ENCODE results near the gene INMT. TPM values are rescaled to one million over a fixed set of nuclear protein-coding genes. Genes with fewer than 3 reads are reported as not detected.
A peak's percentile ranks its signal among the peaks of the same experiment; 100 is the strongest.

The INMT gene
- total and polyA plus RNA-seq, 2 of the 8 experiments (the other 6 are each of a cell fraction or from before 2014, with no cell fraction given) = 0.60 to 0.94 TPM

GRCh38 chr7:30722671-30723070, 29.3 kb upstream of the INMT start:
- no peak overlapping the region for H2AK5ac ChIP-seq (ENCODE audit: low read depth, low read length)
- CTCF ChIA-PET (ENCODE audit: partially characterized antibody) = interaction anchor here (1.0 to 2.6 kb wide), 4 partner anchors 11 to 69 kb away, joined by 3 to 16 read pairs (median 4); no protein-coding TSS in a partner anchor
- TF ChIP-seq CHD1 (IDR thresholded peaks at IDR 0.05; ENCODE audit: low read depth, low read length) (no peak), ATF2 (IDR thresholded peaks at IDR 0.05; ENCODE audit: low read length) (no peak), CBX5 (IDR thresholded peaks at IDR 0.05; ENCODE audit: low read depth, low read length) (no peak), ATF3 (IDR thresholded peaks at IDR 0.05; ENCODE audit: insufficient read depth, low read depth, low read length) (no peak), SUZ12 (IDR thresholded peaks at IDR 0.05; ENCODE audit: low read length) (no peak), RBBP5 (IDR thresholded peaks at IDR 0.05; ENCODE audit: borderline replicate concordance, low read depth, low read length) (no peak), SIN3A (conservative IDR thresholded peaks at IDR 0.05 in 1 of 2, IDR thresholded peaks at IDR 0.05 in 1 of 2; ENCODE audit: low read depth in 1 of 2, low read length in 2 of 2) (no peak), BACH1 (IDR thresholded peaks at IDR 0.05; ENCODE audit: low read length) (no peak), TBP (IDR thresholded peaks at IDR 0.05; ENCODE audit: low read depth, low read length) (no peak), TAF7 (optimal IDR thresholded peaks at IDR 0.05; ENCODE audit: borderline replicate concordance, low read depth, low read length) (no peak), PHF8 (conservative IDR thresholded peaks at IDR 0.05; ENCODE audit: low read depth, low read length) (no peak), ZNF274 (IDR thresholded peaks at IDR 0.05; ENCODE audit: borderline replicate concordance, extremely low read depth, low read length) (no peak)

More at GRCh38 chr7:30722671-30723070, 29.3 kb upstream of the INMT start:
- H4K5ac ChIP-seq (ENCODE audit: insufficient read length, low read depth, low read length) = no peak overlapping the region
- H2BK120ac ChIP-seq (replicated peaks; ENCODE audit: low read depth, low read length) = no peak overlapping the region
- H3K14ac ChIP-seq (ENCODE audit: insufficient read length) = no peak overlapping the region
- H3K79me1 ChIP-seq (ENCODE audit: low read depth, low read length) = no peaks in the 10 kb centered on the region; the same call in 1 of the 2 replicates
- H2BK5ac ChIP-seq (ENCODE audit: low read depth, low read length) = no peak overlapping the region
- no peak overlapping the region for H2BK12ac ChIP-seq (ENCODE audit: low read depth, low read length)
- H3K23ac ChIP-seq (ENCODE audit: insufficient read length) = no peak overlapping the region
- no peaks in the 10 kb centered on the region for H3K36me3 ChIP-seq (ENCODE audit: control insufficient read depth in 2 of 4, insufficient read depth in 4 of 4, low read length in 3 of 4)
- DNase-seq (ENCODE audit: low read depth in 1 of 2, low spot score in 2 of 2) (no peak), FAIRE-seq (no peak)
- no peak overlapping the region for H3K4me3 ChIP-seq (ENCODE audit: extremely low read depth in 1 of 4, insufficient read depth in 2 of 4, low read depth in 3 of 4, low read length in 4 of 4)
- no peak overlapping the region for H4K91ac ChIP-seq (replicated peaks; ENCODE audit: insufficient read length, low read length)
- H4K20me1 ChIP-seq (replicated peaks in 1 of 2; ENCODE audit: control insufficient read depth in 1 of 2, insufficient read depth in 2 of 2, low read length in 2 of 2) = no peaks in the 10 kb centered on the region
- no peak overlapping the region for H4K8ac ChIP-seq (ENCODE audit: extremely low read depth, insufficient read depth, low read length)
- no peak overlapping the region for H3K4ac ChIP-seq (replicated peaks; ENCODE audit: insufficient read length, low read depth, low read length)
- peaks cover 0 to 11% (median 7%) of the 10 kb centered on the region in 4 experiments; a peak in 6 of 7 replicates for H3K4me1 ChIP-seq (replicated peaks in 1 of 4; ENCODE audit: control insufficient read depth in 3 of 4, insufficient read depth in 4 of 4, low read length in 3 of 4)
- no peak overlapping the region for H3K9ac ChIP-seq (replicated peaks in 1 of 4; ENCODE audit: extremely low read depth in 1 of 4, low read depth in 3 of 4, low read length in 3 of 4)
- H3K23me2 ChIP-seq (ENCODE audit: low read depth, low read length) = peaks cover 4% of the 10 kb centered on the region; the same call in 1 of the 2 replicates
- no peak overlapping the region for H2AFZ ChIP-seq (ENCODE audit: low read length)
- H3K27ac ChIP-seq (ENCODE audit: low read depth, low read length) = no peak overlapping the region
- no peaks in the 10 kb centered on the region for H3K79me2 ChIP-seq (ENCODE audit: control insufficient read depth in 1 of 2, insufficient read depth in 2 of 2, low read length in 2 of 2)
- H3K27me3 ChIP-seq (replicated peaks in 1 of 4; ENCODE audit: control insufficient read depth in 3 of 4, extremely low read depth in 1 of 4, insufficient read depth in 3 of 4, low read length in 3 of 4) = no peaks in the 10 kb centered on the region; a peak in 2 of 7 replicates
- H3K56ac ChIP-seq (replicated peaks; ENCODE audit: insufficient read length, low read depth, low read length) = no peak overlapping the region
- peaks cover 17 to 21% of the 10 kb centered on the region in 2 experiments for H3K9me3 ChIP-seq (ENCODE audit: insufficient read depth in 2 of 2, low read depth in 1 of 2, low read length in 1 of 2)
- POLR2A ChIA-PET (ENCODE audit: partially characterized antibody) = interaction anchor here (1.3 kb wide), 1 partner anchor 14 kb away, joined by 3 read pairs; no protein-coding TSS in a partner anchor
- H2BK15ac ChIP-seq (ENCODE audit: low read length) = peak overlapping the region; percentile 47; the same call in 1 of the 2 replicates
- no peak overlapping the region for H3K4me2 ChIP-seq (ENCODE audit: insufficient read depth in 1 of 2, low read depth in 2 of 2, low read length in 2 of 2)
- no peak overlapping the region for H3K18ac ChIP-seq (ENCODE audit: extremely low read depth, low read length)
- no peak overlapping the region for H2BK20ac ChIP-seq (ENCODE audit: low read length)
